Measurements from ENCODE around the gene TRAFD1.

TRAFD1 gene

GRCh38 chr12:112175361-112176155 is 50.2 kb downstream of the TRAFD1 start:
- DNase-seq (ENCODE audit: low read depth): no peak

- no peak for DNase-seq (ENCODE audit: low read depth)
Observed at GRCh38 chr12:112176321-112177010, 51.1 kb downstream of the TRAFD1 start.

- DNase-seq (ENCODE audit: low read depth): no peak
Observed at GRCh38 chr12:112178796-112179195, 53.4 kb downstream of the TRAFD1 start.

- DNase-seq (ENCODE audit: low read depth): no peak
Observed at GRCh38 chr12:112179341-112179740, 54.0 kb downstream of the TRAFD1 start.

- DNase-seq (ENCODE audit: low read depth): no peak
Observed at GRCh38 chr12:112179916-112180315, 54.6 kb downstream of the TRAFD1 start.

- no peak for DNase-seq (ENCODE audit: low read depth)
Observed at GRCh38 chr12:112180422-112180821, 55.1 kb downstream of the TRAFD1 start.

- no peak for DNase-seq (ENCODE audit: low read depth)
Observed at GRCh38 chr12:112182499-112182898, 57.1 kb downstream of the TRAFD1 start.

GRCh38 chr12:112183141-112184021 is 58.0 kb downstream of the TRAFD1 start:
- no peak for DNase-seq (ENCODE audit: low read depth)

- DNase-seq (ENCODE audit: low read depth): no peak
Observed at GRCh38 chr12:112184056-112184887, 58.9 kb downstream of the TRAFD1 start.

GRCh38 chr12:112185093-112185923 is 59.9 kb downstream of the TRAFD1 start:
- DNase-seq (ENCODE audit: low read depth): no peak

GRCh38 chr12:112188130-112188830 is 62.9 kb downstream of the TRAFD1 start:
- no peak for DNase-seq (ENCODE audit: low read depth)

- DNase-seq (ENCODE audit: low read depth): no peak
Observed at GRCh38 chr12:112190231-112191025, 65.1 kb downstream of the TRAFD1 start.

GRCh38 chr12:112191201-112191600 is 65.8 kb downstream of the TRAFD1 start:
- DNase-seq (ENCODE audit: low read depth): no peak

GRCh38 chr12:112191840-112192321 is 66.5 kb downstream of the TRAFD1 start:
- no peak for DNase-seq (ENCODE audit: low read depth)

GRCh38 chr12:112192475-112192874 is 67.1 kb downstream of the TRAFD1 start:
- DNase-seq (ENCODE audit: low read depth): no peak

GRCh38 chr12:112194601-112195247 is 69.4 kb downstream of the TRAFD1 start:
- DNase-seq (ENCODE audit: low read depth): no peak

GRCh38 chr12:112196196-112196875 is 71.0 kb downstream of the TRAFD1 start:
- DNase-seq (ENCODE audit: low read depth): no peak
